ENCODE data around the gene CAB39. TPM values are rescaled to one million over a fixed set of nuclear protein-coding genes. Genes with fewer than 3 reads are reported as not detected.
A peak's percentile ranks its signal among the peaks of the same experiment; 100 is the strongest.

CAB39 gene
- total and polyA plus RNA-seq, 4 donors: 19.4 to 123 (median 57.1) TPM

GRCh38 chr2:230749111-230749510 lies 36.5 kb downstream of the CAB39 start:
- H3K4me1 ChIP-seq (ENCODE audit: control insufficient read depth in 5 of 5, insufficient read depth in 5 of 5, low read length in 5 of 5): peaks cover 0 to 24% (median 5%) of the 10 kb centered on the region in 5 donors
- 43 to 81% methylated on average over 2 of the region's 2 CpGs for WGBS, 2 donors

GRCh38 chr2:230751062-230751461 lies 38.4 kb downstream of the CAB39 start:
- peaks cover 0 to 4% (median 0%) of the 10 kb centered on the region in 4 donors for H3K36me3 ChIP-seq (ENCODE audit: control insufficient read depth in 4 of 4, insufficient read depth in 4 of 4, low read length in 4 of 4)
- no peak for TF ChIP-seq CTCF (IDR thresholded peaks at IDR 0.05; ENCODE audit: control extremely low read depth, extremely low read depth)
- H3K4me3 ChIP-seq: no peak overlapping the region
- DNase-seq (peak in 2 of 3 donors; percentile 31 to 54), ATAC-seq (ENCODE audit: insufficient read depth, low FRiP score) (no peak)
- H3K4me1 ChIP-seq (ENCODE audit: control insufficient read depth in 5 of 5, insufficient read depth in 5 of 5, low read length in 5 of 5): peaks cover 0 to 30% (median 5%) of the 10 kb centered on the region in 5 donors
- no peaks in the 10 kb centered on the region for H3K9me3 ChIP-seq (ENCODE audit: control insufficient read depth in 4 of 4, insufficient read depth in 3 of 4, low read length in 3 of 4)
- H3K27ac ChIP-seq (ENCODE audit: low read depth in 1 of 2, low read length in 1 of 2): no peak overlapping the region
- H3K9ac ChIP-seq (ENCODE audit: insufficient read depth in 1 of 2, low read length in 2 of 2): no peak overlapping the region
- 68 to 86% methylated on average over 3 of the region's 3 CpGs for WGBS, 2 donors
- no peaks in the 10 kb centered on the region for H3K27me3 ChIP-seq (ENCODE audit: control insufficient read depth in 3 of 3, insufficient read depth in 3 of 3, low read length in 2 of 3)

More at GRCh38 chr2:230749111-230749510, 36.5 kb downstream of the CAB39 start:
- no peak overlapping the region for H3K9ac ChIP-seq (ENCODE audit: insufficient read depth in 1 of 2, low read length in 2 of 2)
- no peak overlapping the region for H3K4me3 ChIP-seq
- H3K27me3 ChIP-seq (ENCODE audit: control insufficient read depth in 3 of 3, insufficient read depth in 3 of 3, low read length in 2 of 3): no peaks in the 10 kb centered on the region
- H3K36me3 ChIP-seq (ENCODE audit: control insufficient read depth in 4 of 4, insufficient read depth in 4 of 4, low read length in 4 of 4): peaks cover 0 to 6% (median 0%) of the 10 kb centered on the region in 4 donors
- no peak overlapping the region for H3K27ac ChIP-seq (ENCODE audit: low read depth in 1 of 2, low read length in 1 of 2)
- ATAC-seq (ENCODE audit: insufficient read depth, low FRiP score): no peak
- TF ChIP-seq CTCF (IDR thresholded peaks at IDR 0.05; ENCODE audit: control extremely low read depth, extremely low read depth): no peak
- no peak for DNase-seq
- no peaks in the 10 kb centered on the region for H3K9me3 ChIP-seq (ENCODE audit: control insufficient read depth in 4 of 4, insufficient read depth in 3 of 4, low read length in 3 of 4)

GRCh38 chr2:230754200-230754599 lies 41.6 kb downstream of the CAB39 start:
- Histone ChIP-seq H3K4me1 (ENCODE audit: control insufficient read depth in 5 of 5, insufficient read depth in 5 of 5, low read length in 5 of 5) (peaks cover 0 to 40% (median 5%) of the 10 kb centered on the region in 5 donors), H3K27ac (ENCODE audit: low read depth in 1 of 2, low read length in 1 of 2) (no peak overlapping the region), H3K9me3 (ENCODE audit: control insufficient read depth in 4 of 4, insufficient read depth in 3 of 4, low read length in 3 of 4) (no peaks in the 10 kb centered on the region), H3K4me3 (no peak overlapping the region), H3K27me3 (ENCODE audit: control insufficient read depth in 3 of 3, insufficient read depth in 3 of 3, low read length in 2 of 3) (no peaks in the 10 kb centered on the region), H3K9ac (ENCODE audit: insufficient read depth in 1 of 2, low read length in 2 of 2) (no peak overlapping the region), H3K36me3 (ENCODE audit: control insufficient read depth in 4 of 4, insufficient read depth in 4 of 4, low read length in 4 of 4) (peaks cover 0 to 2% (median 0%) of the 10 kb centered on the region in 4 donors)
- TF ChIP-seq CTCF (IDR thresholded peaks at IDR 0.05; ENCODE audit: control extremely low read depth, extremely low read depth): no peak
- ATAC-seq (ENCODE audit: insufficient read depth, low FRiP score): no peak
- WGBS, 2 donors: 59 to 82% methylated on average over 4 of the region's 4 CpGs
- DNase-seq: no peak

DNA sequence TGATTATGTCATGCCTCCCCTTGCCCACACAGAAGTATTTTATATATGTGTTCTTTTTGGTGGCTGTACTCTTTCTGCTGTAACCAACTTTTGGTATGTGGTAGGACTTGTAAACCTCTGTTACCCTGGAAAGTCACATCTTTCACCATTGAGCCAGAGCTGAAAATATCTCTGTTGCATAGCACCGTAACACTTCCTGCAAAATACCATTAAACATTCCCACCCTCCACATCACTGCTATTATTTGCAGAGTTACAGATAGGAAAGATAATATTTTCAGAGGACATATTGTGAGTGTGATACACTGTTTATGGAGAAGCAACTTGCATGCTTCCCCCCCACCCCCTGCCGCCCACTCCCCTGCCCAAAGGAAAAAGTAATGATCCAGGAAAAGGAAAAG lies 44.8 kb downstream of the CAB39 start:
- 46 to 60% methylated on average over 2 of the region's 2 CpGs for WGBS, 2 donors
- no peak for TF ChIP-seq CTCF (IDR thresholded peaks at IDR 0.05; ENCODE audit: control extremely low read depth, extremely low read depth)

More for the DNA sequence above, 44.8 kb downstream of the CAB39 start:
- peaks cover 0 to 28% (median 0%) of the 10 kb centered on the region in 5 donors for H3K4me1 ChIP-seq (ENCODE audit: control insufficient read depth in 5 of 5, insufficient read depth in 5 of 5, low read length in 5 of 5)
- no peaks in the 10 kb centered on the region for H3K27me3 ChIP-seq (ENCODE audit: control insufficient read depth in 3 of 3, insufficient read depth in 3 of 3, low read length in 2 of 3)
- H3K9me3 ChIP-seq (ENCODE audit: control insufficient read depth in 4 of 4, insufficient read depth in 3 of 4, low read length in 3 of 4): no peaks in the 10 kb centered on the region
- no peak overlapping the region for H3K9ac ChIP-seq (ENCODE audit: insufficient read depth in 1 of 2, low read length in 2 of 2)
- DNase-seq: peak in 2 of 3 donors; percentile 22
- no peak overlapping the region for H3K27ac ChIP-seq (ENCODE audit: low read depth in 1 of 2, low read length in 1 of 2)
- ATAC-seq (ENCODE audit: insufficient read depth, low FRiP score): no peak
- H3K36me3 ChIP-seq (ENCODE audit: control insufficient read depth in 4 of 4, insufficient read depth in 4 of 4, low read length in 4 of 4): peaks cover 0 to 8% (median 3%) of the 10 kb centered on the region in 4 donors
- H3K4me3 ChIP-seq: no peak overlapping the region

Measured in lung (tissue), 12 donors.